GM23248 (cell line): ENCODE data around the gene SULF2.

Source experiments
- EZH2 ChIP-seq: fragments of 200-600 bp; sonication (generic); IDR thresholded peaks from 2 replicates; pipeline ENCODE4 v1.6.1; 2018; ENCODE audit warnings: antibody characterized with exemption, mild to moderate bottlenecking; ENCODE audit not compliant: insufficient read depth, poor library complexity, severe bottlenecking
- EZH2phosphoT487 ChIP-seq: fragments of 200-600 bp; sonication (generic); IDR thresholded peaks from 2 replicates; pipeline ENCODE4 v1.6.1; 2018; ENCODE audit warnings: antibody characterized with exemption, moderate library complexity, mild to moderate bottlenecking, low read depth; ENCODE audit not compliant: insufficient read depth

- TF ChIP-seq EZH2 = no peak
- TF ChIP-seq EZH2phosphoT487 = no peak
Observed at GRCh38 chr20:47713163-47713562, 72.1 kb downstream of the SULF2 start.
